Endothelial cell of umbilical vein (primary cell): Measurements from ENCODE around the gene AGBL4. TPM values are rescaled to one million over a fixed set of nuclear protein-coding genes. Genes with fewer than 3 reads are reported as not detected.

Source experiments
- BruUV-seq: library from RNA; stranded (reverse); fragments of 400-500 nt; replicated peaks from 2 replicates; lab custom pipeline; 2021; lab: Mats Ljungman, UMichigan
- CTCF ChIA-PET: fragments of 300-600, 350-600 bp; sonication (Branson Sonifier 250); formaldehyde crosslinking; loops from one replicate; lab custom pipeline; 2021; ENCODE audit warnings: antibody characterized with exemption, inconsistent platforms; lab: Charles Lee
- POLR2A ChIA-PET: fragments of 300-600, 350-600 bp; sonication (Branson Sonifier 250); formaldehyde crosslinking; loops from one replicate; lab custom pipeline; 2021; ENCODE audit warnings: antibody characterized with exemption, inconsistent platforms; lab: Charles Lee
- DNase-seq: peaks from one replicate; pipeline ENCODE4 v3.0.0-alpha.2; 2011; ENCODE audit warnings: low read depth, low spot score
- FAIRE-seq: peaks from 2 replicates; lab custom pipeline; 2011; peaks lifted over from hg19 to GRCh38; lab: Jason Lieb, UNC
- H2AFZ ChIP-seq: 2 replicates; pipeline ENCODE4 v1.6.0; 2012; ENCODE audit warnings: low read depth, low read length, control low read depth, inconsistent platforms
- H3K27ac ChIP-seq: 2 replicates; pipeline ENCODE4 v1.5.1; 2011; ENCODE audit warnings: low read depth, mild to moderate bottlenecking, control low read depth, low read length, moderate library complexity; ENCODE audit not compliant: insufficient read depth
- H3K27me3 ChIP-seq, 2 experiments: 2 replicates each; pipeline versions ENCODE4 v1.6.0 to v1.6.1; 2011; ENCODE audit warnings: low read length in 2 of 2, mixed read lengths in 1 of 2; ENCODE audit not compliant: control insufficient read depth in 2 of 2, insufficient read depth in 2 of 2
- H3K36me3 ChIP-seq, 2 experiments: 2 replicates in 1 of 2; 3 replicates in 1 of 2; pipeline ENCODE4 v1.5.1; 2011; ENCODE audit warnings: low read length in 2 of 2, mild to moderate bottlenecking in 1 of 2, moderate library complexity in 1 of 2; ENCODE audit not compliant: control insufficient read depth in 2 of 2, insufficient read depth in 2 of 2; ENCODE audit errors: extremely low read depth in 1 of 2
- H3K4me1 ChIP-seq: 3 replicates; pipeline ENCODE4 v1.5.1; 2011; ENCODE audit warnings: mild to moderate bottlenecking, low read length; ENCODE audit not compliant: control insufficient read depth, insufficient read depth; ENCODE audit errors: extremely low read depth
- H3K4me2 ChIP-seq: 2 replicates; pipeline ENCODE4 v1.6.1; 2011; ENCODE audit warnings: low read length, control low read depth, mixed read lengths; ENCODE audit not compliant: insufficient read depth
- H3K4me3 ChIP-seq, 3 experiments: fragments of 200-600 bp in 1 of 3; sonication (generic), shearing (Covaris generic) in 1 of 3; replicated peaks in 1 of 3; 2 replicates each; pipeline ENCODE4 v1.5.1; 2011 to 2016; ENCODE audit warnings: control low read depth in 3 of 3, low read length in 3 of 3, mild to moderate bottlenecking in 2 of 3, inconsistent platforms in 1 of 3, low read depth in 1 of 3, moderate library complexity in 1 of 3; ENCODE audit not compliant: insufficient read depth in 1 of 3
- H3K79me2 ChIP-seq: 2 replicates; pipeline ENCODE4 v1.6.0; 2012; ENCODE audit warnings: low read length, inconsistent platforms; ENCODE audit not compliant: control insufficient read depth, insufficient read depth
- H3K9ac ChIP-seq: replicated peaks from 2 replicates; pipeline ENCODE3; 2011; ENCODE audit warnings: low read length, control low read depth; ENCODE audit not compliant: insufficient read depth; ENCODE audit errors: extremely low read depth
- H3K9me1 ChIP-seq: replicated peaks from 3 replicates; pipeline ENCODE4 v1.6.0; 2011; ENCODE audit warnings: mild to moderate bottlenecking, low read length; ENCODE audit not compliant: control insufficient read depth, insufficient read depth; ENCODE audit errors: extremely low read depth
- H3K9me3 ChIP-seq: replicated peaks from 2 replicates; pipeline ENCODE4 v1.5.1; 2012; ENCODE audit warnings: low read length, inconsistent platforms; ENCODE audit not compliant: control insufficient read depth, insufficient read depth
- H4K20me1 ChIP-seq: replicated peaks from 2 replicates; pipeline ENCODE3; 2011; ENCODE audit warnings: mild to moderate bottlenecking, low read length; ENCODE audit not compliant: control insufficient read depth, insufficient read depth; ENCODE audit errors: extremely low read depth
- CTCF ChIP-seq, 2 donors: IDR thresholded peaks; 1 replicate in 1 of 2; 2 replicates in 1 of 2; pipeline ENCODE4 v1.5.1; 2011; ENCODE audit warnings: low read length in 2 of 2, mild to moderate bottlenecking in 2 of 2, moderate library complexity in 2 of 2, control low read depth in 1 of 2, inconsistent platforms in 1 of 2, low read depth in 1 of 2; ENCODE audit not compliant: insufficient read depth in 1 of 2; ENCODE audit errors: extremely low read depth in 1 of 2
- EZH2 ChIP-seq: IDR thresholded peaks from 2 replicates; pipeline ENCODE4 v1.6.1; 2012; ENCODE audit warnings: borderline replicate concordance, low read depth, mild to moderate bottlenecking, moderate library complexity, low read length, inconsistent platforms; ENCODE audit not compliant: severe bottlenecking
- FOS ChIP-seq: IDR thresholded peaks from 2 replicates; pipeline ENCODE4 v1.6.1; 2011; ENCODE audit warnings: mild to moderate bottlenecking, low read length, moderate library complexity, borderline replicate concordance; ENCODE audit not compliant: insufficient read depth
- GATA2 ChIP-seq: IDR thresholded peaks from 2 replicates; pipeline ENCODE4 v1.7.0; 2011; ENCODE audit warnings: low read depth, mild to moderate bottlenecking, moderate library complexity, mixed read lengths, low read length; ENCODE audit not compliant: insufficient read length, insufficient read depth
- JUN ChIP-seq: IDR thresholded peaks from 2 replicates; pipeline ENCODE4 v1.6.1; 2011; ENCODE audit warnings: borderline replicate concordance, low read depth; ENCODE audit not compliant: insufficient read length, insufficient read depth
- MAX ChIP-seq: IDR thresholded peaks from 2 replicates; pipeline ENCODE4 v1.6.1; 2011; ENCODE audit not compliant: insufficient read depth, insufficient read length
- MYC ChIP-seq: IDR thresholded peaks from one replicate; pipeline ENCODE4 v1.6.1; 2011; ENCODE audit warnings: mild to moderate bottlenecking, low read depth, low read length
- POLR2A ChIP-seq: IDR thresholded peaks from 2 replicates; pipeline ENCODE4 v1.6.1; 2012; ENCODE audit warnings: low read depth, mild to moderate bottlenecking, control low read depth, low read length
- POLR2AphosphoS5 ChIP-seq: IDR thresholded peaks from 2 replicates; pipeline ENCODE4 v1.6.1; 2012; ENCODE audit warnings: low read depth, mild to moderate bottlenecking, control low read depth, low read length, moderate library complexity; ENCODE audit not compliant: insufficient read depth
- dilution Hi-C: fragments of 300-500 bp; cut with MboI; formaldehyde crosslinking; loops from one replicate; pipeline ENCODE4 v1.15.0; 2019; ENCODE audit warnings: low sequenced_read_pairs; ENCODE audit not compliant: extremely low pct_ligation_motif_present
- intact Hi-C: fragments of 100-400 bp; cut with micrococcal nuclease; formaldehyde crosslinking; loops from one replicate; pipeline ENCODE4 v1.10.0; 2022
- polyA plus RNA-seq, 4 experiments: library from polyadenylated mRNA; depleted of rRNA in 3 of 4; stranded (reverse) in 3 of 4; unstranded in 1 of 4; fragments of >200 nt; gene quantifications; 2 replicates each; pipeline versions ENCODE4 v1.2.1 to v1.2.3, GENCODE V29; 2011 to 2012; ENCODE audit warnings: missing spikeins in 1 of 4
- total RNA-seq: library from RNA; stranded (reverse); gene quantifications from 2 replicates; pipeline ENCODE4 v1.2.3, GENCODE V29; 2021

The AGBL4 gene
- total and polyA plus RNA-seq, 2 donors (not counting 3 experiments of a cell fraction or from before 2014, with no cell fraction given): not detected

GRCh38 chr1:48789903-48790302, 1233.9 kb downstream of the AGBL4 start:
- H3K4me3 ChIP-seq: no peak overlapping the region
- POLR2A ChIA-PET: no interaction called here
- no peaks in the 10 kb centered on the region for H3K4me1 ChIP-seq
- FAIRE-seq (no peak), DNase-seq (no peak)
- H2AFZ ChIP-seq: no peak overlapping the region
- dilution Hi-C loops: no loop called here
- no peak overlapping the region for H3K27ac ChIP-seq
- no peak overlapping the region for H3K4me2 ChIP-seq
- H3K36me3 ChIP-seq: no peaks in the 10 kb centered on the region
- H3K79me2 ChIP-seq: no peaks in the 10 kb centered on the region
- intact Hi-C loops: no loop called here
- H3K9ac ChIP-seq: no peak overlapping the region
- no peaks in the 10 kb centered on the region for H3K9me1 ChIP-seq
- no peaks in the 10 kb centered on the region for H4K20me1 ChIP-seq
- BruUV-seq: no TSS peak
- CTCF ChIA-PET: no interaction called here
- no peaks in the 10 kb centered on the region for H3K9me3 ChIP-seq
- no peaks in the 10 kb centered on the region for H3K27me3 ChIP-seq
- no peak for TF ChIP-seq GATA2
- TF ChIP-seq POLR2AphosphoS5: no peak
- TF ChIP-seq POLR2A: no peak
- TF ChIP-seq FOS: no peak
- TF ChIP-seq MYC: no peak
- TF ChIP-seq MAX: no peak
- TF ChIP-seq EZH2: no peak
- TF ChIP-seq CTCF (IDR thresholded peaks at IDR 0.05; ENCODE audit: extremely low read depth in 1 of 2, insufficient read depth in 1 of 2, low read depth in 1 of 2, low read length in 2 of 2): no peak
- no peak for TF ChIP-seq JUN
